GM23338 (cell line): ENCODE data around the gene CXCL10. TPM values are rescaled to one million over a fixed set of nuclear protein-coding genes. Genes with fewer than 3 reads are reported as not detected.

Source experiments
- ATAC-seq: fragments of 200-7000 bp; cut with Tn5 transposase; 3 replicates; pipeline ENCODE4 v1.9.1; 2020
- DNase-seq: peaks from one replicate; pipeline ENCODE4 v3.0.0-alpha.2; 2015; ENCODE audit warnings: low spot score
- H2AFZ ChIP-seq: fragments of 200-600 bp; sonication (generic); 2 replicates; pipeline ENCODE4 v1.8.0; 2016; ENCODE audit warnings: antibody characterized with exemption, mild to moderate bottlenecking, moderate library complexity
- H3F3A ChIP-seq: fragments of 200-600 bp; sonication (generic); replicated peaks from 2 replicates; pipeline ENCODE4 v1.8.0; 2017; ENCODE audit warnings: antibody characterized with exemption, mixed run types, low read depth
- H3K27ac ChIP-seq: fragments of 200-600 bp; sonication (generic); 2 replicates; pipeline ENCODE4 v1.6.1; 2016; ENCODE audit warnings: low read depth
- H3K27me3 ChIP-seq: fragments of 200-600 bp; sonication (generic); 2 replicates; pipeline ENCODE4 v1.8.0; 2016; ENCODE audit warnings: mild to moderate bottlenecking, mixed run types, moderate library complexity; ENCODE audit not compliant: insufficient read depth
- H3K36me3 ChIP-seq: fragments of 200-600 bp; sonication (generic); 2 replicates; pipeline ENCODE4 v1.8.0; 2016; ENCODE audit warnings: mild to moderate bottlenecking; ENCODE audit not compliant: insufficient read depth
- H3K4me1 ChIP-seq: fragments of 200-600 bp; sonication (generic); 2 replicates; pipeline ENCODE4 v1.8.0; 2016; ENCODE audit warnings: mild to moderate bottlenecking, moderate library complexity; ENCODE audit not compliant: insufficient read depth
- H3K4me2 ChIP-seq: fragments of 200-600 bp; sonication (generic); 2 replicates; pipeline ENCODE4 v1.7.1; 2017; ENCODE audit warnings: mixed run types
- H3K4me3 ChIP-seq: fragments of 200-600 bp; sonication (generic); 2 replicates; pipeline ENCODE4 v1.6.1; 2016; ENCODE audit warnings: mixed run types
- H3K79me2 ChIP-seq: fragments of 200-600 bp; sonication (generic); replicated peaks from 2 replicates; pipeline ENCODE4 v1.8.0; 2017; ENCODE audit warnings: mild to moderate bottlenecking; ENCODE audit not compliant: insufficient read depth
- H3K9me2 ChIP-seq: fragments of 200-600 bp; sonication (generic); 2 replicates; pipeline ENCODE4 v1.8.0; 2017; ENCODE audit not compliant: insufficient read depth
- H4K20me1 ChIP-seq: fragments of 200-600 bp; sonication (generic); replicated peaks from 2 replicates; pipeline ENCODE4 v1.8.0; 2017; ENCODE audit warnings: mild to moderate bottlenecking; ENCODE audit not compliant: insufficient read depth
- H3K27ac Mint-ChIP-seq: 2 replicates; pipeline ENCODE4 v1.8.0; 2020; ENCODE audit warnings: inconsistent platforms, mild to moderate bottlenecking, moderate library complexity, mixed read lengths
- H3K27me3 Mint-ChIP-seq: 3 replicates; pipeline ENCODE4 v1.8.0; 2022; ENCODE audit warnings: low read depth, mild to moderate bottlenecking, moderate library complexity, mixed read lengths, inconsistent platforms; ENCODE audit not compliant: insufficient read depth, poor library complexity
- H3K36me3 Mint-ChIP-seq: 3 replicates; pipeline ENCODE4 v1.8.0; 2021; ENCODE audit warnings: low read depth, mild to moderate bottlenecking, inconsistent platforms, moderate library complexity, mixed read lengths
- H3K4me1 Mint-ChIP-seq: 3 replicates; pipeline ENCODE4 v1.8.0; 2020; ENCODE audit warnings: mild to moderate bottlenecking, inconsistent platforms, mixed read lengths
- H3K4me3 Mint-ChIP-seq: 3 replicates; pipeline ENCODE4 v1.8.0; 2021; ENCODE audit warnings: moderate library complexity, mild to moderate bottlenecking, inconsistent platforms, mixed read lengths
- H3K9me3 Mint-ChIP-seq: 3 replicates; pipeline ENCODE4 v1.8.0; 2020; ENCODE audit warnings: moderate library complexity, mild to moderate bottlenecking, inconsistent platforms, mixed read lengths
- CREB1 ChIP-seq: fragments of 250-450 bp; sonication (Bioruptor Pico); IDR thresholded peaks from 2 replicates; pipeline ENCODE4 v1.5.0; 2020; ENCODE audit warnings: low read depth, mild to moderate bottlenecking, moderate library complexity
- EZH2 ChIP-seq: fragments of 200-600 bp; sonication (generic); IDR thresholded peaks from one replicate; pipeline ENCODE4 v1.8.0; 2017; ENCODE audit warnings: antibody characterized with exemption, mild to moderate bottlenecking, low read depth; ENCODE audit not compliant: unreplicated experiment
- EZH2phosphoT487 ChIP-seq: fragments of 200-600 bp; sonication (generic); IDR thresholded peaks from one replicate; pipeline ENCODE4 v1.8.1; 2018; ENCODE audit warnings: antibody characterized with exemption; ENCODE audit not compliant: unreplicated experiment
- JUNB ChIP-seq: IDR thresholded peaks from one replicate; pipeline ENCODE4 v1.6.1; 2016; ENCODE audit warnings: antibody characterized with exemption; ENCODE audit not compliant: unreplicated experiment
- NANOG ChIP-seq: IDR thresholded peaks from 2 replicates; pipeline ENCODE4 v1.6.1; 2016; ENCODE audit warnings: antibody characterized with exemption, borderline replicate concordance
- POLR2AphosphoS5 ChIP-seq: IDR thresholded peaks from 2 replicates; pipeline ENCODE4 v1.6.1; 2016; ENCODE audit warnings: antibody characterized with exemption, low read depth
- STAT1 ChIP-seq: IDR thresholded peaks from one replicate; pipeline ENCODE4 v1.6.1; 2016; ENCODE audit warnings: antibody characterized with exemption; ENCODE audit not compliant: unreplicated experiment
- ZNF114 ChIP-seq: fragments of 250-450 bp; sonication (Bioruptor Pico); IDR thresholded peaks from 2 replicates; pipeline ENCODE4 v1.5.0; 2020; ENCODE audit warnings: mild to moderate bottlenecking, moderate library complexity
- ZNF331 ChIP-seq: fragments of 250-450 bp; sonication (Bioruptor Pico); IDR thresholded peaks from 2 replicates; pipeline ENCODE4 v1.5.0; 2020; ENCODE audit warnings: low read depth, mild to moderate bottlenecking, moderate library complexity
- long read RNA-seq: library from polyadenylated mRNA; unstranded; transcript quantifications from one replicate; pipeline ENCODE4 v2.0.0, GENCODE V29; 2020; ENCODE audit not compliant: unreplicated experiment
- polyA plus RNA-seq: library from polyadenylated mRNA; unstranded; fragments of >200 nt; fragmentation: Nextera tagmentation; extraction: Ambion mirVana; gene quantifications from 2 replicates; pipeline ENCODE4 v1.2.1, GENCODE V29; 2016
- total RNA-seq: library from RNA; depleted of rRNA; stranded (reverse); fragments of >200 nt; shearing (Covaris generic); gene quantifications from 2 replicates; pipeline ENCODE4 v1.2.3, GENCODE V29; 2014; rRNA removed
- TF ChIP-seq, protein P1 (sequence below): IDR thresholded peaks from 2 replicates; pipeline ENCODE4 v1.6.1; 2016; ENCODE audit warnings: antibody characterized with exemption
- TF ChIP-seq, protein P2 (sequence below), 2 experiments: fragments of 200-600 bp in 1 of 2; sonication (generic) in 1 of 2; conservative IDR thresholded peaks; 2 replicates each; pipeline versions ENCODE4 v1.5.1 to v1.6.1; 2016 to 2017; ENCODE audit warnings: antibody characterized with exemption in 2 of 2, low read depth in 2 of 2, mild to moderate bottlenecking in 2 of 2, moderate library complexity in 1 of 2
- TF ChIP-seq, protein P3 (sequence below): fragments of 250-450 bp; sonication (Bioruptor Pico); IDR thresholded peaks from 2 replicates; pipeline ENCODE4 v1.5.0; 2020; ENCODE audit warnings: mild to moderate bottlenecking, moderate library complexity
- TF ChIP-seq, protein P4 (sequence below): IDR thresholded peaks from one replicate; pipeline ENCODE4 v1.6.1; 2018; ENCODE audit warnings: antibody characterized with exemption; ENCODE audit not compliant: unreplicated experiment

The CXCL10 gene
- total RNA-seq (not detected in 2 replicates), polyA plus RNA-seq (not detected in 2 replicates)
- long read RNA-seq, partial matches to known transcripts, result 0 of 1 reads
- long read RNA-seq, other reads (novel, unspliced or antisense), result 0 of 1 reads

DNA sequence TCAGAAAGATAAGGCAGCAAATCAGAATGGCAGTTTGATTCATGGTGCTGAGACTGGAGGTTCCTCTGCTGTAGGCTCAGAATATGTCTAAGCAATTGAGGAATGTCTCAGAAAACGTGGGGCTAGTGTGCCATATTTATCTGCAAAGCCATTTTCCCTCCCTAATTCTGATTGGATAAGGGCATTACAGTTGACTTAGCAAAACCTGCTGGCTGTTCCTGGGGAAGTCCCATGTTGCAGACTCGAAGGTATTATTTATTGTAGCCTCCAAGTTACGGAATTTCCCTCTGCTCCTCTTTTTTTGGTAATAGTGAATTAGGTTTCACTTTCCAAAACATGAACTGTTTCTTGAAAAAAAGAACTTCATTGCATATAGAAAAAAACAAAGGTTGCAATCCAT, at the start of gene CXCL10:
Gene CXCL10, minus strand, starts transcription at position 109 of the 400 bp plus-strand sequence. Its CDS starts 66 bp downstream, at position 43.
- H3K27me3 Mint-ChIP-seq, result peaks cover 4% of the 10 kb centered on the region
- H3K79me2 ChIP-seq, result no peaks in the 10 kb centered on the region
- no peak within 1 kb of the TSS for H3K4me3 Mint-ChIP-seq
- DNase-seq (no peak), ATAC-seq (no peak)
- no peaks in the 10 kb centered on the region for H3K36me3 ChIP-seq
- TF ChIP-seq EZH2phosphoT487 (no peak), CREB1 (CRISPR knock-in tag) (no peak), ZNF114 (no peak), EZH2 (no peak), STAT1 (no peak), JUNB (no peak), ZNF331 (CRISPR knock-in tag) (no peak), POLR2AphosphoS5 (no peak), NANOG (no peak)
- TF ChIP-seq, protein P1, sequence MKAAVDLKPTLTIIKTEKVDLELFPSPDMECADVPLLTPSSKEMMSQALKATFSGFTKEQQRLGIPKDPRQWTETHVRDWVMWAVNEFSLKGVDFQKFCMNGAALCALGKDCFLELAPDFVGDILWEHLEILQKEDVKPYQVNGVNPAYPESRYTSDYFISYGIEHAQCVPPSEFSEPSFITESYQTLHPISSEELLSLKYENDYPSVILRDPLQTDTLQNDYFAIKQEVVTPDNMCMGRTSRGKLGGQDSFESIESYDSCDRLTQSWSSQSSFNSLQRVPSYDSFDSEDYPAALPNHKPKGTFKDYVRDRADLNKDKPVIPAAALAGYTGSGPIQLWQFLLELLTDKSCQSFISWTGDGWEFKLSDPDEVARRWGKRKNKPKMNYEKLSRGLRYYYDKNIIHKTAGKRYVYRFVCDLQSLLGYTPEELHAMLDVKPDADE, result no peak
- TF ChIP-seq, protein P2, sequence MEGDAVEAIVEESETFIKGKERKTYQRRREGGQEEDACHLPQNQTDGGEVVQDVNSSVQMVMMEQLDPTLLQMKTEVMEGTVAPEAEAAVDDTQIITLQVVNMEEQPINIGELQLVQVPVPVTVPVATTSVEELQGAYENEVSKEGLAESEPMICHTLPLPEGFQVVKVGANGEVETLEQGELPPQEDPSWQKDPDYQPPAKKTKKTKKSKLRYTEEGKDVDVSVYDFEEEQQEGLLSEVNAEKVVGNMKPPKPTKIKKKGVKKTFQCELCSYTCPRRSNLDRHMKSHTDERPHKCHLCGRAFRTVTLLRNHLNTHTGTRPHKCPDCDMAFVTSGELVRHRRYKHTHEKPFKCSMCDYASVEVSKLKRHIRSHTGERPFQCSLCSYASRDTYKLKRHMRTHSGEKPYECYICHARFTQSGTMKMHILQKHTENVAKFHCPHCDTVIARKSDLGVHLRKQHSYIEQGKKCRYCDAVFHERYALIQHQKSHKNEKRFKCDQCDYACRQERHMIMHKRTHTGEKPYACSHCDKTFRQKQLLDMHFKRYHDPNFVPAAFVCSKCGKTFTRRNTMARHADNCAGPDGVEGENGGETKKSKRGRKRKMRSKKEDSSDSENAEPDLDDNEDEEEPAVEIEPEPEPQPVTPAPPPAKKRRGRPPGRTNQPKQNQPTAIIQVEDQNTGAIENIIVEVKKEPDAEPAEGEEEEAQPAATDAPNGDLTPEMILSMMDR (conservative IDR thresholded peaks at IDR 0.05; ENCODE audit: low read depth in 2 of 2), result no peak
- TF ChIP-seq, protein P3, sequence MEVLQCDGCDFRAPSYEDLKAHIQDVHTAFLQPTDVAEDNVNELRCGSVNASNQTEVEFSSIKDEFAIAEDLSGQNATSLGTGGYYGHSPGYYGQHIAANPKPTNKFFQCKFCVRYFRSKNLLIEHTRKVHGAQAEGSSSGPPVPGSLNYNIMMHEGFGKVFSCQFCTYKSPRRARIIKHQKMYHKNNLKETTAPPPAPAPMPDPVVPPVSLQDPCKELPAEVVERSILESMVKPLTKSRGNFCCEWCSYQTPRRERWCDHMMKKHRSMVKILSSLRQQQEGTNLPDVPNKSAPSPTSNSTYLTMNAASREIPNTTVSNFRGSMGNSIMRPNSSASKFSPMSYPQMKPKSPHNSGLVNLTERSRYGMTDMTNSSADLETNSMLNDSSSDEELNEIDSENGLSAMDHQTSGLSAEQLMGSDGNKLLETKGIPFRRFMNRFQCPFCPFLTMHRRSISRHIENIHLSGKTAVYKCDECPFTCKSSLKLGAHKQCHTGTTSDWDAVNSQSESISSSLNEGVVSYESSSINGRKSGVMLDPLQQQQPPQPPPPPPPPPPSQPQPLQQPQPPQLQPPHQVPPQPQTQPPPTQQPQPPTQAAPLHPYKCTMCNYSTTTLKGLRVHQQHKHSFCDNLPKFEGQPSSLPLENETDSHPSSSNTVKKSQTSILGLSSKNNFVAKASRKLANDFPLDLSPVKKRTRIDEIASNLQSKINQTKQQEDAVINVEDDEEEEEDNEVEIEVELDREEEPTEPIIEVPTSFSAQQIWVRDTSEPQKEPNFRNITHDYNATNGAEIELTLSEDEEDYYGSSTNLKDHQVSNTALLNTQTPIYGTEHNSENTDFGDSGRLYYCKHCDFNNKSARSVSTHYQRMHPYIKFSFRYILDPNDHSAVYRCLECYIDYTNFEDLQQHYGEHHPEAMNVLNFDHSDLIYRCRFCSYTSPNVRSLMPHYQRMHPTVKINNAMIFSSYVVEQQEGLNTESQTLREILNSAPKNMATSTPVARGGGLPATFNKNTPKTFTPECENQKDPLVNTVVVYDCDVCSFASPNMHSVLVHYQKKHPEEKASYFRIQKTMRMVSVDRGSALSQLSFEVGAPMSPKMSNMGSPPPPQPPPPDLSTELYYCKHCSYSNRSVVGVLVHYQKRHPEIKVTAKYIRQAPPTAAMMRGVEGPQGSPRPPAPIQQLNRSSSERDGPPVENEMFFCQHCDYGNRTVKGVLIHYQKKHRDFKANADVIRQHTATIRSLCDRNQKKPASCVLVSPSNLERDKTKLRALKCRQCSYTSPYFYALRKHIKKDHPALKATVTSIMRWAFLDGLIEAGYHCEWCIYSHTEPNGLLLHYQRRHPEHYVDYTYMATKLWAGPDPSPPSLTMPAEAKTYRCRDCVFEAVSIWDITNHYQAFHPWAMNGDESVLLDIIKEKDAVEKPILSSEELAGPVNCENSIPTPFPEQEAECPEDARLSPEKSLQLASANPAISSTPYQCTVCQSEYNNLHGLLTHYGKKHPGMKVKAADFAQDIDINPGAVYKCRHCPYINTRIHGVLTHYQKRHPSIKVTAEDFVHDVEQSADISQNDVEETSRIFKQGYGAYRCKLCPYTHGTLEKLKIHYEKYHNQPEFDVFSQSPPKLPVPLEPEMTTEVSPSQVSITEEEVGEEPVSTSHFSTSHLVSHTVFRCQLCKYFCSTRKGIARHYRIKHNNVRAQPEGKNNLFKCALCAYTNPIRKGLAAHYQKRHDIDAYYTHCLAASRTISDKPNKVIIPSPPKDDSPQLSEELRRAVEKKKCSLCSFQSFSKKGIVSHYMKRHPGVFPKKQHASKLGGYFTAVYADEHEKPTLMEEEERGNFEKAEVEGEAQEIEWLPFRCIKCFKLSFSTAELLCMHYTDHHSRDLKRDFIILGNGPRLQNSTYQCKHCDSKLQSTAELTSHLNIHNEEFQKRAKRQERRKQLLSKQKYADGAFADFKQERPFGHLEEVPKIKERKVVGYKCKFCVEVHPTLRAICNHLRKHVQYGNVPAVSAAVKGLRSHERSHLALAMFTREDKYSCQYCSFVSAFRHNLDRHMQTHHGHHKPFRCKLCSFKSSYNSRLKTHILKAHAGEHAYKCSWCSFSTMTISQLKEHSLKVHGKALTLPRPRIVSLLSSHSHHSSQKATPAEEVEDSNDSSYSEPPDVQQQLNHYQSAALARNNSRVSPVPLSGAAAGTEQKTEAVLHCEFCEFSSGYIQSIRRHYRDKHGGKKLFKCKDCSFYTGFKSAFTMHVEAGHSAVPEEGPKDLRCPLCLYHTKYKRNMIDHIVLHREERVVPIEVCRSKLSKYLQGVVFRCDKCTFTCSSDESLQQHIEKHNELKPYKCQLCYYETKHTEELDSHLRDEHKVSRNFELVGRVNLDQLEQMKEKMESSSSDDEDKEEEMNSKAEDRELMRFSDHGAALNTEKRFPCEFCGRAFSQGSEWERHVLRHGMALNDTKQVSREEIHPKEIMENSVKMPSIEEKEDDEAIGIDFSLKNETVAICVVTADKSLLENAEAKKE (CRISPR knock-in tag), result no peak
- TF ChIP-seq, protein P4, sequence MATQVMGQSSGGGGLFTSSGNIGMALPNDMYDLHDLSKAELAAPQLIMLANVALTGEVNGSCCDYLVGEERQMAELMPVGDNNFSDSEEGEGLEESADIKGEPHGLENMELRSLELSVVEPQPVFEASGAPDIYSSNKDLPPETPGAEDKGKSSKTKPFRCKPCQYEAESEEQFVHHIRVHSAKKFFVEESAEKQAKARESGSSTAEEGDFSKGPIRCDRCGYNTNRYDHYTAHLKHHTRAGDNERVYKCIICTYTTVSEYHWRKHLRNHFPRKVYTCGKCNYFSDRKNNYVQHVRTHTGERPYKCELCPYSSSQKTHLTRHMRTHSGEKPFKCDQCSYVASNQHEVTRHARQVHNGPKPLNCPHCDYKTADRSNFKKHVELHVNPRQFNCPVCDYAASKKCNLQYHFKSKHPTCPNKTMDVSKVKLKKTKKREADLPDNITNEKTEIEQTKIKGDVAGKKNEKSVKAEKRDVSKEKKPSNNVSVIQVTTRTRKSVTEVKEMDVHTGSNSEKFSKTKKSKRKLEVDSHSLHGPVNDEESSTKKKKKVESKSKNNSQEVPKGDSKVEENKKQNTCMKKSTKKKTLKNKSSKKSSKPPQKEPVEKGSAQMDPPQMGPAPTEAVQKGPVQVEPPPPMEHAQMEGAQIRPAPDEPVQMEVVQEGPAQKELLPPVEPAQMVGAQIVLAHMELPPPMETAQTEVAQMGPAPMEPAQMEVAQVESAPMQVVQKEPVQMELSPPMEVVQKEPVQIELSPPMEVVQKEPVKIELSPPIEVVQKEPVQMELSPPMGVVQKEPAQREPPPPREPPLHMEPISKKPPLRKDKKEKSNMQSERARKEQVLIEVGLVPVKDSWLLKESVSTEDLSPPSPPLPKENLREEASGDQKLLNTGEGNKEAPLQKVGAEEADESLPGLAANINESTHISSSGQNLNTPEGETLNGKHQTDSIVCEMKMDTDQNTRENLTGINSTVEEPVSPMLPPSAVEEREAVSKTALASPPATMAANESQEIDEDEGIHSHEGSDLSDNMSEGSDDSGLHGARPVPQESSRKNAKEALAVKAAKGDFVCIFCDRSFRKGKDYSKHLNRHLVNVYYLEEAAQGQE, result no peak
- no peaks in the 10 kb centered on the region for H3F3A ChIP-seq
- H3K36me3 Mint-ChIP-seq, result no peaks in the 10 kb centered on the region
- no peak within 1 kb of the TSS for H3K4me3 ChIP-seq
- no peaks in the 10 kb centered on the region for H3K9me2 ChIP-seq
- H4K20me1 ChIP-seq, result no peaks in the 10 kb centered on the region
- no peak within 1 kb of the TSS for H3K4me2 ChIP-seq
- H3K27ac Mint-ChIP-seq, result no peak within 1 kb of the TSS
- no peaks in the 10 kb centered on the region; the same call in 2 of the 3 replicates for H3K4me1 Mint-ChIP-seq
- no peaks in the 10 kb centered on the region for H3K4me1 ChIP-seq
- no peak within 1 kb of the TSS for H2AFZ ChIP-seq
- no peaks in the 10 kb centered on the region for H3K27me3 ChIP-seq
- H3K9me3 Mint-ChIP-seq, result no peaks in the 10 kb centered on the region
- no peak within 1 kb of the TSS for H3K27ac ChIP-seq
